GM13976 (cell line): ENCODE data around the gene PIP4K2B.
A peak's percentile ranks its signal among the peaks of the same experiment; 100 is the strongest.

Experiments used
- DNase-seq: peaks from one replicate; pipeline ENCODE4 v3.0.0; 2012; ENCODE audit warnings: low spot score
- in situ Hi-C: fragments of 300-500 bp; cut with MboI; formaldehyde crosslinking; loops from one replicate; pipeline ENCODE4 v1.12.0; 2022; ENCODE audit warnings: low sequenced_read_pairs, mixed read lengths, inconsistent platforms; ENCODE audit not compliant: unreplicated experiment
- TF ChIP-seq, protein P1 (sequence below): IDR thresholded peaks from 2 replicates; pipeline ENCODE4 v1.5.1; 2012; ENCODE audit warnings: borderline replicate concordance, mild to moderate bottlenecking; ENCODE audit not compliant: insufficient read depth; ENCODE audit errors: extremely low read depth, missing control alignments, control extremely low read depth

The PIP4K2B gene

DNA sequence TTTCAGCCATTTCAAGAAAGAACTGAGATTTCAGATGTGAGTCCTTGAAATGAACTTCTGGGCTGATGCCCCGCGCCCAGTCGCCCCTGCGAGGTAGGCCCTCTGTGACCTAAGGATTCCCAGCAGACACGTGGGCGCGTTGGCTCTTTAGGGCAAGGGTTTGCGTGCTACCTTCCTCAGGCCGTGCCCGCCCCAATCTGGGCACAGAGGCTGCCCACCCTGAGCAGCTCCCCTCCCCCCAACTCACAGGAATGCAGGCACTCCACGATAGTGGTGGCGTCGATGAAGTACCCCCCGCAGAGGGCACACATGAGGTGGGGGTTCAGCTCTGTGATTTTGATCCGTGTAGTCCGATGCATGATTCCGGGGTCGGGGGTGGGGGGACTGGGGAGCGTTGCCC is 59.3 kb downstream of the PIP4K2B start:
- DNase-seq: no peak
- TF ChIP-seq, protein P1, sequence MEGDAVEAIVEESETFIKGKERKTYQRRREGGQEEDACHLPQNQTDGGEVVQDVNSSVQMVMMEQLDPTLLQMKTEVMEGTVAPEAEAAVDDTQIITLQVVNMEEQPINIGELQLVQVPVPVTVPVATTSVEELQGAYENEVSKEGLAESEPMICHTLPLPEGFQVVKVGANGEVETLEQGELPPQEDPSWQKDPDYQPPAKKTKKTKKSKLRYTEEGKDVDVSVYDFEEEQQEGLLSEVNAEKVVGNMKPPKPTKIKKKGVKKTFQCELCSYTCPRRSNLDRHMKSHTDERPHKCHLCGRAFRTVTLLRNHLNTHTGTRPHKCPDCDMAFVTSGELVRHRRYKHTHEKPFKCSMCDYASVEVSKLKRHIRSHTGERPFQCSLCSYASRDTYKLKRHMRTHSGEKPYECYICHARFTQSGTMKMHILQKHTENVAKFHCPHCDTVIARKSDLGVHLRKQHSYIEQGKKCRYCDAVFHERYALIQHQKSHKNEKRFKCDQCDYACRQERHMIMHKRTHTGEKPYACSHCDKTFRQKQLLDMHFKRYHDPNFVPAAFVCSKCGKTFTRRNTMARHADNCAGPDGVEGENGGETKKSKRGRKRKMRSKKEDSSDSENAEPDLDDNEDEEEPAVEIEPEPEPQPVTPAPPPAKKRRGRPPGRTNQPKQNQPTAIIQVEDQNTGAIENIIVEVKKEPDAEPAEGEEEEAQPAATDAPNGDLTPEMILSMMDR: no peak
- in situ Hi-C loops: loop anchor here (5.0 kb wide), 1 partner anchor 63 kb away; no protein-coding TSS in a partner anchor

DNA sequence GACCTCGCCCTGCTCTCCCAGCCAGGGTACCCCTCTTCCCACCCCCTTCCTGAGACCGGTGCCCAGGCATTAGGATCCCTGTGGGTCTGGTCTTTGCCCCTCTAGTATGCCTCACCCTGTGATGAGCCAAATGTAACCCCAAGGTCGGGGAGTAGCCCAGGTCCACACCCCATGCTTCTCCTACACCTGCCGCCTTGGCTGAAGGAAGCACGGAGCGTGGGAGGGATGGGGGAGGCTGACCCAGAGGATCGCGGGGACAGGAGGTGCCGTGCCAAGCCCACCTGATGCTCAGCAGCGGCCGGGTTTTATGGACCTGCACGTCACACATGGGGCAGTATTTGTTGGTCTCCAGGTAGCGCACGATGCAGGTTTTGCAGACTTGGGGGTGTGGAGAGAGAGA is 60.1 kb downstream of the PIP4K2B start:
- in situ Hi-C loops: no loop called here
- TF ChIP-seq, protein P1: no peak
- DNase-seq: no peak

DNA sequence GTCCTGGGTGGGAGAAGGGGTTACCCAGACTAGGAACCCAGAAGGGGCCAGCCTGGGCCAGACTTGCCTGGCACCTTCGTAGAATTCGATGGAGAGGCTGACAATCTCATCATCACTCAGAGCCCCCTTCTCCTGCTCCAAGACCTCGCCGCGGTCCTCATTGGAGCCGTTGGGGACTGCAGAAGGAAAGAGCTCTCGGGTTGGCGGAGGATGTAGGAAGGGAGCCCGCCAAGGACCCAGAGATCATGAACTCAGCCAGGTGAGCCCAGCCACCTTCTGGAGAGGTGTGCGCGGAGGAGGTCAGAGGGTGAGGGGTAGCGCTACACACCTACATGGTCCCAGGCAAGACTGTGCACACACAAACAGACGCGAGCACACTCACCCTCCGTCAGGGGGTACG is 60.7 kb downstream of the PIP4K2B start:
- TF ChIP-seq, protein P1: no peak
- DNase-seq: no peak
- in situ Hi-C loops: no loop called here

DNA sequence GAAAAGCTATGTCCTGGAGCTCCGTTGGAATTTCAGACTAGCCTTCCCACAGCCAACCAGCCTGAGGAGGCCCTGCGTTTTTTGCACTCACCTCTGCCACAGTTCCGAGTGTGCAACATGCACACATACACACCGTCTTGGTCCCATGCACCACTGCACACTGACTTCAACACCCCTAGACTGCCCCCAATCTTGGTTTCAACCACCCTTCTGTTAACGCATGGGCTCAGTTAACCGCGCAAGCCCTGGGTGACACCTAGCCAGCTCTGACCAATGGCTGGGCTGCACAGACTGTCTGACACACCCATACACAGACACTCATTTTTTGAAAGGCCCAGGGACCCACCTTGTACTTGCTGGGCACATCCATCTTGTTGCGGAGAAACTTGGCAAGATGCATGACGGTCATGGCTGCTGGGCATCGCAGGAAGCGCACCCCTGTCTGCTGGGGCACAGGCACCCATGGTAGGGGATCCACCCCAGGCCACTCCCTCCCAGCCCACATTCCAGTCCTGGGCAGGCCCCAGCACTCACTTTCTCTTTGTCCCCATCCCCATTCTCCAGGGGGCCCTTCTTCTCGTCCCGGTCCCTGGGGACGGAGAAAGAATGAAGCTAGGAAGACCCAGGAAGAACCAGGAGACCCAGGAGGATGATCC is 61.2 kb downstream of the PIP4K2B start:
- TF ChIP-seq, protein P1: no peak
- no peak for DNase-seq
- in situ Hi-C loops: no loop called here

DNA sequence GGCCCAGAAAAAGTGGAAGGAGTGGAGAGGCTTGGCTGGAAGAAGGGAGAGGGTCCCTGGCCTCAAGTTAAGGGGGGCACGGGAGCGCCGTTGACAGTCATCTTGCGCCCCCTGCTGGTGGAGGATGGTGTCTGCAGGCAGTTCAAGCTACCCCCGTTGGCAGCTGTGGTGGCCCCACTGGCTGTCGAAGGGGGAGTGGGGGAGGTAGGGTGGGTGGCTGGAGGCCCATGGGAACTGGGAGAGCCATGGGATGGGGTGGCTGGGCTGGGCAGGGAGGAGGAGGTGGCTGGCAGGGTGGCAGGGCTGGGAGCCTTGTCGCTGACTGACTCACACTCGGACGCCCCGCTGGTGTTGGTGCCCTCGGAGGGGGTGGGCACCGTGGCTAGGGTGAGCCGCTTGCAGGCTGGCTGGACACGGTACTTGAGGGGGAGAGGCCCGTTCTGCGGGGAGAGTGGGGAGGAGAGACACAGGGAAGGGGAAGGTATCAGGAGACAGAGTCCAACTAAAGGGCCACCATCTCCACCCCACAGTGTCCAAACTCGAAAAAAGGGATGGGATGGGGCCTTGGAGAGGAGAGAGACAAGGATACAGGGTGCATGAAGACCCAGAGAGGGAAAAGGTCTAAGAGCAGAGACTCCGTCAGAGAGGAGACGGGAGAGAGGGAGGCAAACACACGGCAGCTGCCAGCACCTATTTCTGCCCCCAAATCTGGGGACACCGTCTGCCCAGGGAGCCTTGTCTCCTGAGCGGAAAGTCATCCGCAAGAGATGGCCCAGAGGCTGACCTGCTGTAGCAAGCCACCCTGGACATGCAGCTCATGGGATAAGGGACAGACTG is 64.0 kb downstream of the PIP4K2B start:
- DNase-seq: peak; percentile 90
- in situ Hi-C loops: no loop called here
- TF ChIP-seq, protein P1: peak; percentile 85

DNA sequence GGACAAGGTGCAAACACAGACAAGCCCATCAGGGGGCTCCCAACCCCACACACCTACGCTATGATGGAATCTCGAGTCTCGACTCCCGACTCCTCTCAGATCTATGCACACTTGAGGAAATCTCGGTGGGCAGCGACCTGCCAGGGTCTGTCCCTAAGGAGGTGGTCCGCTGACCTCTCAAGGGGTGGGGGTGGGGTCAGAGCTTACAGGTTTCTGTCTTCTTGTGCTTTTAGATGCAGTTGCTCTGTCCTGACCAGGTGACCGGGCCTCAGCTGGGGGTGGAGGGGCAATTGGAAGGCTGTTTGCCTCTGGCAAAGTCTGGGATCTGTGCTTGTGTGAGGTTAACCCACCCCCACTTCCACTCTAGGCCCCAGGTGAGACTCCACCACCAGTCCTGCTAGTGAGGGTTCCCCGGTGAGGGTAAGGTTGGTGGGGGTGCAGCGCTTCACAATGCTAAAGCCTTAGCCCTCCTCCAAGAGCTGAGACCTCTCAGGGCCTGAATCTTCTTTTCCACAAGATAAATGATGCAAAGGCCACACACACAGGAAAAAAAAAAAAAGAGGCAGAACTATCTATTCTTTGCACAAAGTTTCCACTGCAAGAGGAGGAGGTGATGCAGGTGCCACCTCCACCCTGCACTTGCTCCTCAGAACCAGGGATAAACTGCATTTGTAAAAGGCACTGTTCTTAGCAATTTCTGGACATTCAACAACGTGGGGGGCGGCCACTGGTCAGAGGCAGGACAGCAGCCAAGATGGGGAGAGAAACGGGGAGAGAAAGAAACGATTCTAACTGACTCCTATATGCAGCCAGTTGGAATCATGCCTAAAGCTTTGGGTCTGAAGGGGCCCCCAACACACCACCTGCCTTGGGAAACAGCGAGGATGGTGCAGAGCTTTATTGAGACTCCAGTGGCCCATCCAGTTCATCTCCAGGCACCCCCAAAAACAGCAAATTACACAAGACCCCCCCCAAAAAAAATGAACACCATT is 65.1 kb downstream of the PIP4K2B start:
- in situ Hi-C loops: no loop called here
- TF ChIP-seq, protein P1: peak; percentile 17
- no peak for DNase-seq
